ENCODE data around the gene YAE1.
A peak's percentile ranks its signal among the peaks of the same experiment; 100 is the strongest.

The YAE1 gene

DNA sequence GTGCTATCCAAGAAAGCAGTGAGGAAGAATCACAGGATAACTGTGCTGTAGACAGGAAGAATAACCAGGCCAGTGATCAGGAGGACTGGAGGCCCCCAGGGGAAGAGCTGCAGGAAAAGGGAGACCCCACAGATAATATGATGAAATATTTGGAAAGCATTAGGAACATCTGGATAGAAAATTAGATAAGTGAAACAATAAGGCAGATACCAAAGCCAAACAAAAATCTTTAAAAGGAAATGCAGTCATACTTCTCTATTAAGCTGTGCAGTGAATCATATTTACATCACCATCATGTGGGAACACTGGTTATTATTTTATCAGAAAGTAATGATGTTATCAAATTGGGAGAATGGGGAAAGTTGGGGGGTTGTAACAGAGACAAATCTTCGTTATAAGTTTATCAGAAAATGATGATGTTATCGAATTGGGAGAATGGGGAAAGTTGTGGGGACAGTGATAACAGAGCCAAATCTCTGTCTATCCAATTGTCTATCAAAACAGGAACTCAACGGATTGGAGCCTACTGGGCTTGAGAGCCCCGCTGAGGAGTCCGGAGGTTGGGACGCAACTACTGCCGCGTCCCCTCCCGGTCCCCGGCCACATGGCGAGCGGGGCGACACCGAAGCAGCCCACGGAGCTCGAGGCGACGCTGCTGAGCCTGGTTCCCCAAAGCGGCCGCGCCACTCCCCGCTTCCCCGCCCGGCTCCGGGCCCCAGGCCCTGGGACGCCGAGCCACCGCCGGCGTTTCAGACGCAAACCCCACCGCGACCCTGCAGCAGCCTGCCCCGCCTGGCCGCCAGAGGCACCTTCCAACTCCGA lies 43.1 kb downstream of the YAE1 start:
- no peak for DNase-seq

- no peak for DNase-seq
These were observed 43.7 kb downstream of the YAE1 start for GRCh38 chr7:39609935-39610263.

GRCh38 chr7:39613577-39613976 lies 47.4 kb downstream of the YAE1 start:
- DNase-seq: no peak

GRCh38 chr7:39614299-39614698 lies 48.1 kb downstream of the YAE1 start:
- DNase-seq: peak; percentile 46

DNA sequence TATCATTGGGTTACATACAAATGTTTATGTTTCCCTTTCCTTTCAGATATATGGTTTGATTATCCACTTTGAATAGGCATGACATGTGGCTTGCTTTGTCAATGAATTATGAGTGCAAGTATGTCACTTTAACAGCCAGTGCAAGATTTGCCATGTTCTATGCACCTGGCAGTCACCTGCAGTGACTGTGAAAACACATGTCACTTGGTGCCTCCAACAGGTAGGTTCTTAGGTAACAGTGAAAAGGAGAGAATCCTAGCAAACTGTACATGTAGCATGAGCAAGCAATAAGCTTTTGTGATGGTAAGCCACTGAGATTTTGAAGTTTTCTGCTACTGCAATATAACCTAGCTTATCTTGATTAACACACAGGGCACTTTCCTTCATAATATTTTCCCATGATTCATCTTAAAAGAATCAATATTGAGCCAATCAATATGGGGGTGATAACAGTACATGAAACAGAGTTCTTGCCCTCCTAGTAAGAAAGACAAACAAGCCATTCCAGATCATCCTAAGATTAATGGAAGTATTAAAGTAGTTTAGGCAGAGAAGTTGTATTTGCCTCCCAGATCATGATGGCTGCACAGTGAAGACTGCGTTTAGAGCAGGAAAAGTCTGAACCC lies 49.3 kb downstream of the YAE1 start:
- no peak for DNase-seq

DNA sequence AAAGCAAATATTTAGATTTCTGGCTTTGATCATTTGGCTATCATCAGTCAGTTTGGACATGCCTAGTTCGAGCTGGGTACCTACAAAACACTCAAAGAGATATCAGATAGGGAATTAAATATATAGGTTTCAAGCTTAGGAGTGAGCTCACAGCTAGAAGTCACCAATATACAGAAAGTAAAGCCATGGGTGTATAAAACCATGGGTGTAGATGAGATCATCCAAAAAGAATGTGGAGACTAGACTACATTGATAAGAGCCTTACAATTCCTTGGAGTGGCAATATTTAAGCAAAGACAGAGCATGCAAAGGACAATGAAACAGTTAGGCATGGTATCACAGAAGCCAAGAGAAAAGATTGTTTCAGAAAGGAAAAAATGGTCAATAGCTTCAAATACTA lies 49.9 kb downstream of the YAE1 start:
- no peak for DNase-seq

DNA sequence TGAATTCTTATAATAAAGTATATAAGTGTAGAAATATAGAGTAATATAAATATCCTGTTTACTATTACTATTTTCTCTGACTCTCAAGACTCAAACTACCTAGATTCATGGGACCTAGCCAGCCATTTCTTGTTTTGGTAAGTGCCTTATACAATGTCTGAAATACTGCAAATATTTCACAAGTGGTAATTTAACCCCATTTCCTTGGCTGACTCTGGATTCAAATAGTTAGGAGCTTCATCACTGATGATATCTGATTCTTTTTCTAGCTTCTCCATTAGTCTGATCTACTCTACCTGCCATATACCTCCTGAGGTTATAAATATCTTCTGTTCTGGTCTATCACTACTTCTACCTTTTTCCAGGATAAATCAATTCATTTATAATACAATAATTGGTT lies 50.8 kb downstream of the YAE1 start:
- no peak for DNase-seq

- no peak for DNase-seq
These were observed 52.7 kb downstream of the YAE1 start for GRCh38 chr7:39618868-39619267.

DNA sequence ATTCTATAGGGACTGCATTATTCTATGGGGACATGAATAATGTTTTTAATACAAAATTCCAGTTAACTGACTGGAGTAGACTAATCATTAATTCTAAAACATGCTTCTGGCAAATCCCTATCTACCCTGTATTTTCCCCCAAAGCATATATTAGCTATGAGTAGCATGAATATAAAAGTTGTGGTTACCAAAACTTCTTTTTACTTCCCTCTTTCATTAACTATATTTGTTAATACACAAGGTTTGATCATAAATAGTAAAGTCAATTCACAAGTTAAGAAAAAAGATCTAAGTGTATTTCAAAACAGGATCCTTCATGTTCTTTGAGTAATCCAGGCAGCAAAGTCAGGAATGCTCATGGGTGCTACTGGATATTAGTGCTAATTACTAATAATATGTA lies 54.3 kb downstream of the YAE1 start:
- no peak for DNase-seq

DNA sequence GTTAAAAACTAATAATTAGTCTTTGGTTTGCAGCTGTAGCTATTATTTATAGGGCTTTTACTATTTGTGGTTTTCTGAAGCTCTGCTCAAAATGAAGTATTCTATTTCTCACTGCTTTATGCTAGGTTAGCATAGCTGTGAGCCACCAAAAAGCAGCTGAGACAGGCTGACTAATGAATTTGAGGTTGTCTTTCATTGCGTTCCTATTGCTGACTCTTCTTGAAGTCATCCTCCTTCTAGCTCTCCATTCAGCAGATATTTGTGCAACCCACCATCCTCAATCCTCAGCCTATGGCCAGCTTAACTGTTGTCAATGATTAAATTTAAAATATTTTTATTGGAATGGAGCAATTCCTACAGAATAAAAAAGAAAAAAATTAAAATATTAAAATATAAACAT lies 55.1 kb downstream of the YAE1 start:
- DNase-seq: no peak

- DNase-seq: peak; percentile 74
These were observed 55.7 kb downstream of the YAE1 start for GRCh38 chr7:39621784-39622411.
